ENCODE measurements around the gene CAMK2G.
"Not testable (repeated sequence)": the region's sequence is repeated elsewhere in the genome, so short reads cannot be mapped to it uniquely, and the experiment has no call there.

The CAMK2G gene

DNA sequence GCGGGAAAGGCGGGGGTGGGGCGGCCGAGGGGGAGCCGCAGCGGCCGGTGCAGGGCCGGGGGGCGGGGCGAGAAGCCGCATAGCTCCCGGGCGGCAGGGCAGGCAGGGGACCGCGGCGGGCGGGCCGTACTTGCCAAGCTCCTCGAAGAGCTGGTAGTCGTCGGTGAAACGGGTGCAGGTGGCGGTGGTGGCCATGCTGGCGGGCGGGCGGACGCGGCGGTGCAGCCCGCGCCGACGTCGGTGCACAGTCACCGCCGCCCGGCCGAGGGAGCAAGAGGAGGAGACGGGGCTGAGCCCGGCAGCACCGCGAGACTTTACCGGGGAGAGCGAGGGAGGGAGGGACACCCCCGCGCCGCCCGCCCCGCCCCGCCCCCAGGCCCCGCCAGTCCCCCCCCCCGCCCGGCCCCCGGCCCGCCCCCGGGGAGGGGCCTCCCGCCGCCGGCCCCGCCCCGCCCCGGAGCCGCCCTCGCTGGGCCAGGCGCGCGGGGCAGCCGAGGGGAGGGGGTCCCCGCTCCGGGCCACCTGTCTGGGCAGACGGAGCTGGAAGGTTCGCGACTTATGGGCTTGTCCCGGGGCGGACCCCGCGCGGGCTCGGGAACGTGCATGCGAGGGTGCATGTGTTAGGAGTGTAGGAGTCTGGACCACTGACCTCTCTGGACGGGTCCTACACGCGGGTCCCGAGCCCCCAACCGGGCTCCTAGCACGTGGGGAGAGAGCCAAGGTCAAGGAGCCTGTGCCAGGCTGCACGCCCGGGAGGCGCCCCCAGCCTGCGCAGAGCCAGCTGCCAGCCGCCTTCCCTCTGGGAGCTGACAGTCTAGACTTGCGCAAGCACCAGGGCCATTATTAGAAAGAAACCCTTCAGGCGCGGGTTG, at the start of gene CAMK2G:
Gene CAMK2G, minus strand, starts transcription at position 289 of the 872 bp plus-strand sequence. Its CDS starts 94 bp downstream, at position 195.
- peak; percentile 87 to 90 for DNase-seq

DNA sequence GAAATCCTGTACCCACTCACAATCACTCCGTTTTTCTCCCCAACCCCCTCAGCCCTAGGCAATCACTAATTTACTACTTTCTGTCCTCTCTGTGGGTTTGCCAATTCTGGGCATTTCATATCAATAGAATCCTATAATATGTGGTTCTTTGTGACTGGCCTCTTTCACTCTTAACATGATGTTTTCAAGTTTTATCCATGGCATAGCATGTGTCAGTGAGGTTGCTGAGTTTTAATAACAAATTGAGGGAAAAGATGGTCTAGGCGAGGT, 48.4 kb upstream of the CAMK2G start:
- no peak for DNase-seq

DNA sequence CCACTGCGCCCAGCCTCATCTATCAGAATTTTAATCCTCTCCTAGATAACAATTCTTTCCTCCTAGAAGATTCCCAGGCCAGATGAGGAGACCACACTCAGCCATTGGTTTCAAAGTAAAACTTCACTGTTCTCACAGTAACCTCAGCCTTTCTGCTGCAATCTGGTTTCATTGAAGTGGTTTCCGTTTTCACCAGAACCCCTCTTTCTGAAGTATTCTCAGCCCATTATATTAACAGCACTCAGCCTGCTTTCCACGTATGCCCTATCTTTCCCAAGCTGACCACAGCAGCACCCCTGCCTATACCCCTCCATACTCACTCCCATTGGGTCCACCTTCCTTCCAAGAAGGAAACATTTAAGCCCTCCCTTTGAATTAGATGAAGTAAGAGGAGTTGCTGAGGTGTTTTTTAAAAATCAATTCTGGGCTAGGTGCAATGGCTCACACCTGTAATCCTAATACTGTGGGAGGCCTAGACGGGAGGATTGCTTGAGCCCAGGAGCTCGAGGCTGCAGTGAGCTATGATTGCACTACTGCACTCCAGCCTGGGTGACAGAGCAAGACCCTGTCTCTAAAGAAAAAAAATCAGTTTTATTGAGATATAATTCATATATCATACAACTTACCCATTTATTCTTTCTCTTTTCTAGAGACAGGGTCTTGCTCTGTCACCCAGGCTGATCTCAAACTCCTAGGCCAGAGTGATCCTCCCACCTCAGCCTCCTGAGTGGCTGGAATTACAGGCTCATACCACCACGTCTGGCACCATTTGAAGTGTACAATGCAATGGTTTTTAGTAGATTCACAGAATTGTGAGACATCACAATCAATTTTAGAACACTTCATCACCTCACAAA, 47.9 kb upstream of the CAMK2G start:
- peak; percentile 8 to 68 for DNase-seq

DNA sequence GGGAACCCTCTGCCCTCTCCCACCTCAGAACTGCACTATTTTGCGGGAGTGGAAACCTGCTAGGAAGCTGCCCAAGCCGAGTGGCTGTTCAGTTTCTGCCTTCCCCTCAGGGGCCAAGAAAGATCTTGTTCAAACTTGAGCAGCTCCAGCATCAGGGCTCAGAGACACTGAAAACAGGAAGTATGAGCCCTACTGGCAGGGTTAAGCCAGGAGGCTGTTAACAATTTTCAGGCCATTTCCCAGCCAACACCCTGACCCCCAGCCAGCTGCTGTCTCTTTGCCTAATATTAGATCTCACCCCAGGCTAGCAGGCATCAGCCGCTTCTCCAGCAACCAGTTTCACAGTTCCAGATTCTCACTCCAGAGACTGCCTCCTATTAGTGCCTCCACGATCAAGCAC, 45.7 kb upstream of the CAMK2G start:
- peak in 1 of 2 donors; percentile 11 for DNase-seq

DNA sequence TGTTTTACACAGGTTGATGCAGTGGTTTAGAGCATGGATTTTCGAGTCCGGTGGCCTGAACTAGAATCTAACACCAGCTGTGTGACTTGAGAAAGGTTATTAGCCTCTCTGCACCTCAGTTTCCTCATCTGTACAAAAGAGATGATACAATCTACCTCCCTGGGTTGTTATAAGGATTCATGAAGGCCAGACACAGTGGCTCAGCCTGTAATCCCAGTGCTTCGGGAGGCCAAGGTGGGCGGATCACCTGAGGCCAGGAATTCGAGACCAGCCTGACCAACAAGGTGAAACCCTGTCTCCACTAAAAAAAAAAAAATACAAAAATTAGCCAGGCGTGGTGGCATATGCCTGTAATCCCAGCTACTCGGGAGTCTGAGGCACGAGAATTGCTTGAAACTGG, 45.1 kb upstream of the CAMK2G start:
- not testable (repeated sequence) for DNase-seq

DNA sequence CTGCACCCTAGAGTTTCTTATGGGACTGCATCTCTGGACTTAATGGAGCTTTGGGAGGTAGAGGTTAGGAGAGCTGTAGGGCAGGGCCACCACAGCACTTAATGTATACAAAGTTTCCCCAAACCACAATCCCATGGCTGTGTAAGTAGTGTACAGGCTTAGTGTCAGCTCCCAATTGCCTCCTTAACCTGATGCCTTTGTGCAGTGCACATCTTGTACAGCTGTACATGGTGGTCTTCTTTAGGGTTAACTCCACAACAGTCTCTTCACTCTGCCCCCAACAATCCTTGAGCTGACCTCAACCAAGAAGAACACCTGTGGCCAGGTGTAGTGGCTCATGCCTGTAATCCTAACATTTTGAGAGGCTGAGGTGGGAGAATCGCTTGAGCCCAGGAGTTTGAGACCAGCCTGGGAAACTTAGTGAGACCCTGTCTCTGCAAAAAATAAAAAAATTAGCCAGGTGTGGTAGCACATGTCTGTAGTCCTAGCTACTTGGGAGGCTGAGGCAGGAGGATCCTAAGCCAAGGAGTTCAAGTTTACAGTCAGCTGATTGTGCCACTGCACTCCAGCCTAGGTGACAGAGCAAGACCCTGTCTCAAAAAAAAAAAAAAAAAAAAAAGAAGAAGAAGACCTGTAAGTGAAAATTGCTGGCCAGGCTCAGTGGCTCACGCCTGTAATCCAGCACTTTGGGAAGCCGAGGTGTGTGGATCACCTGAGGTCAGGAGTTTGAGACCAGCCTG, 43.4 kb upstream of the CAMK2G start:
- DNase-seq = no peak

DNA sequence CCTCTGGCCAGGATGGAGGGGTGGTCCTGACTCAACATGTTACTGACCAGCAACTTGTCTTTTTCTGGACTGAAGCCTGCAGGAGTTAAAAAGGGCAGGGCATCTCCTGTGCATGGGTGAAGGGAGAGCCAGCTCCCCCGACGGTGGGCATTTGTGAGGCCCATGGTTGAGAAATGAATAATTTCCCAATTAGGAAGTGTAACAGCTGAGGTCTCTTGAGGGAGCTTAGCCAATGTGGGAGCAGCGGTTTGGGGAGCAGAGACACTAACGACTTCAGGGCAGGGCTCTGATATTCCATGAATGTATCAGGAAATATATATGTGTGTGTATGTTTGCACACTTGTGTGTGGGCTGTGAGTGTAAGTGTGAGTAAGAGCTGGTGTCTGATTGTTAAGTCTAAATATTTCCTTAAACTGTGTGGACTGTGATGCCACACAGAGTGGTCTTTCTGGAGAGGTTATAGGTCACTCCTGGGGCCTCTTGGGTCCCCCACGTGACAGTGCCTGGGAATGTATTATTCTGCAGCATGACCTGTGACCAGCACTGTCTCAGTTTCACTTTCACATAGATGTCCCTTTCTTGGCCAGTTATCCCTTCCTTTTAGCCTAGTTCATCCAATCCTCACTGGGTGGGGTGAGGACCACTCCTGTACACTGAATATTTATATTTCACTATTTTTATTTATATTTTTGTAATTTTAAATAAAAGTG, 42.6 kb upstream of the CAMK2G start:
- no peak for DNase-seq

DNA sequence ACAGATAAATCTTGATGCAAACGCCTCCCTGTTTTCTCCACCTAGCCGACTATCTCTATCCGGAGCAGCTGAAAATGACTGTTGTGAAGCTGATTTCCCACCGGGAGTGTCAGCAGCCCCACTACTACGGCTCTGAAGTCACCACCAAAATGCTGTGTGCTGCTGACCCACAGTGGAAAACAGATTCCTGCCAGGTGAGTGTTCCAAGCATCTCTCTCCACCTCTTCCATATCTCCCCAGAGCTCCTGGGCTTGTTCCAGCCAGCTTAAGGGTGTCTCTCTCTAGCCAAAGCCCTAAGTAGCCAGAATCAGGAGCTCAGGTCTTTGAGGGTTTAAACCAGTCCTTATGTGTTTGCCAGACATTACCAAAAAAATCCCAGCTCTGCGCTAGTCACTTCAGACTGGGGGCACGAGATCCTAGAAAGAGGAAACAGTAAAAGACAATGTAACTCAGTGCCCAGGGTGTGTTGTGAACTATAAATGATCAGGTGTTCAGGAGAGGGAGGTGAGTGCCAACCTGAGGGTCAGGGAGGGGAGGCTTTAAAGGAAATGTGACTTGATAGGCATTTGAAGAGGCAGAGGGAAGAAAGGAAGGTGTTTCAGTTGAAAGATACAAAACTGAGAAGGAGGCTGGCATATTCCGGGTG, 41.0 kb upstream of the CAMK2G start:
- DNase-seq = no peak

DNA sequence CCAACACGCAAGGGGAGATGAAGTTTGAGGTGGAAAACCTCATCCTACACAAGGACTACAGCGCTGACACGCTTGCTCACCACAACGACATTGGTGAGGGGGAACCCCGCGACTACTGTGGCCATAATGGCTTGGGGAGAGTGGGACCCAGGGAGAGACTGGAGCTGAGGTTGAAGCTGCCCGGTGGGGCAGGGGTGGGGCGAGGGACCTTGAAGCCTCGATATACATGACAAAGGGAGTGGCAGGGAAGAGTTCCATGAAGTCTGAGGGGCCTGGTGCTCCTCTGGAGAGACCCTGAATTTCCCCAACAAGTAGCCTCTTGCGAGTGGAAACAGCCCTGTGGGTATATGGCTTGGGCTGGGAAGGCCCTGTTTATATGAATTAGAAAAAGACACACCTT, 39.7 kb upstream of the CAMK2G start:
- no peak for DNase-seq

DNA sequence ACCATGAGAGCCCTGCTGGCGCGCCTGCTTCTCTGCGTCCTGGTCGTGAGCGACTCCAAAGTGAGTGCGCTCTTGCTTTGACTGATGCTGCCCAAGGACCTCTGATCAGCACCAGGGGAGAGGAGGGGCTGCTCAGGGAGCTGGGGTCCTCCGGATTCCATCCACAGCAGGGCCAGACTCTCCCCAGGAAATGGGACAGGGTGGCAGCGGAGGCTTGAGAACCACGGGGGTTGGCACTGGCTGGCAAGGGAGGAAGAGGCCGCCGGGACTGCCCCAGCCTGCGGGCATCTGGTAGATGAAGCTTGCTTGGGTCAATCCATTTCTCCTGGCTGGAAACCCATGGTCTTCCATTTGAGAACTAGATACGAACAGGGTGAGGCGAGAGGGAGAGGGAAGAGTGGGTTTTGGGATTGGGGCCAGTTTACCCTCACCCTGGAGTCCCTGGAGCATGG, 37.2 kb upstream of the CAMK2G start:
- no peak for DNase-seq

DNA sequence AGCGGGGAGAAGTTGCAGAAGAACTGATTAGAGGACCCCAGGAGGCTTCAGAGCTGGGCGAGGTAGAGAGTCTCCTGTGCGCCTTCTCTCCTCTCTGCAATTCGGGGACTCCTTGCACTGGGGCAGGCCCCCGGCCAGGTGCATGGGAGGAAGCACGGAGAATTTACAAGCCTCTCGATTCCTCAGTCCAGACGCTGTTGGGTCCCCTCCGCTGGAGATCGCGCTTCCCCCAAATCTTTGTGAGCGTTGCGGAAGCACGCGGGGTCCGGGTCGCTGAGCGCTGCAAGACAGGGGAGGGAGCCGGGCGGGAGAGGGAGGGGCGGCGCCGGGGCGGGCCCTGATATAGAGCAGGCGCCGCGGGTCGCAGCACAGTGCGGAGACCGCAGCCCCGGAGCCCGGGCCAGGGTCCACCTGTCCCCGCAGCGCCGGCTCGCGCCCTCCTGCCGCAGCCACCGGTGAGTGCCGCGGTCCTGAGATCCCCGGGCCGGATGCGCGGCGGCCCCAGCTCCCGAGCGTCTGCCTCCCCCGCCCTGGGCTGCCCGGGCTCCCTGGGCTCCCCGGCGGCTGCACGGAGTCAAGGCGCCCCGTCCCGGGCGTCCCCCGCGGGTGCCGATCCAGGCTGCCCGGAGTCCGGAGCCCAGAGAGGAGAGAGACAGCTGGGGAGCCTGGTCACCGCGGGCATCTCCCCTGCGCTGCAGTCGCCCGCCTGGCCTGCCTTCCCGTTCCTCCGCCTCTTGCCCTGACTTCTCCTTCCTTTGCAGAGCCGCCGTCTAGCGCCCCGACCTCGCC, 36.6 kb upstream of the CAMK2G start, which contains the start of gene PLAU:
Gene PLAU, plus strand, starts transcription at position 369 of the 789 bp plus-strand sequence. CDS start 424 bp downstream, outside the sequence.
- DNase-seq = peak; percentile 32 to 33

DNA sequence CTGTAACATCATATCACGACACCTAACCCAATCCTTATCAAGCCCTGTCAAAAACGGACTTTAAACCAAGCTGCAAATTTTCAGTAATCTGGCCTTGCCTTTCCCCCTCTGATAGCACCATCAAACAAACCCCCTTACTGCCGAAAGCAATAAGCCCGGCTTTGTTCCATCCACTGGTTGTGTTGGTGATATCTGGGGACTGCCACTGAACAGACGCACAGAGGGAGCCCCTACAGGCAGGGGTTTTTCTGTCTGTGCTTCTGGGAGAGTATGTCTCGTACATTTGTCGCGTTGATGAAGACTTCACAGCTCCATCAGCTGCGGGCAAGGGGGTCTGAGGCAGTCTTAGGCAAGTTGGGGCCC, 36.0 kb upstream of the CAMK2G start:
- DNase-seq = no peak

DNA sequence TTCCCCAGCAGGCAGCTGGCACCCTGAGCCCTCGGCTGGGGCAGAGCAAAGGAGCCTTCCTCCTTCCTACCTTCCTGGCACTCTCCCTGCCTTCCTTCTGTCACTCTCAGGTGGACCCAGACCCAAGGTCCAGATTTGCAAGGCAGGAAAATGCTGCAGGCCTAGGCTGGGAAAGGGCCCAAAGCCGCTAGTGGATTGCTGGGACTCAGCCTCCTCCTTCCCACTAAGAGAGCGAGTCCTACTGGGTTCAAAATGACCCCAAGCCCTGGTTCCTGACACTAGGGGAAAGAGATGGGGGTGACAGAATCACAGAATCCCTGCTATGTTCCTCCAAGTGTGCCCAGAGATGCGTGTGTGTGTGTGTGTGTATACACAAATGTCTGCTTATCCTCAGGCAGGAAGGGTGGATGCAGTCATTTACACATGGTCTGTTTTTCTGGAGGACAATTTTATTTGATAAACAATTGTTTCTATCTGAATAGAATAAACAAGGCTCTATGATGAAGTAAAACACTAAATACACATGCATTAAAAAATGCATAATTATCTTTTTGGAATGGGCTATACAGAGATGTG, 35.3 kb upstream of the CAMK2G start:
- no peak for DNase-seq

DNA sequence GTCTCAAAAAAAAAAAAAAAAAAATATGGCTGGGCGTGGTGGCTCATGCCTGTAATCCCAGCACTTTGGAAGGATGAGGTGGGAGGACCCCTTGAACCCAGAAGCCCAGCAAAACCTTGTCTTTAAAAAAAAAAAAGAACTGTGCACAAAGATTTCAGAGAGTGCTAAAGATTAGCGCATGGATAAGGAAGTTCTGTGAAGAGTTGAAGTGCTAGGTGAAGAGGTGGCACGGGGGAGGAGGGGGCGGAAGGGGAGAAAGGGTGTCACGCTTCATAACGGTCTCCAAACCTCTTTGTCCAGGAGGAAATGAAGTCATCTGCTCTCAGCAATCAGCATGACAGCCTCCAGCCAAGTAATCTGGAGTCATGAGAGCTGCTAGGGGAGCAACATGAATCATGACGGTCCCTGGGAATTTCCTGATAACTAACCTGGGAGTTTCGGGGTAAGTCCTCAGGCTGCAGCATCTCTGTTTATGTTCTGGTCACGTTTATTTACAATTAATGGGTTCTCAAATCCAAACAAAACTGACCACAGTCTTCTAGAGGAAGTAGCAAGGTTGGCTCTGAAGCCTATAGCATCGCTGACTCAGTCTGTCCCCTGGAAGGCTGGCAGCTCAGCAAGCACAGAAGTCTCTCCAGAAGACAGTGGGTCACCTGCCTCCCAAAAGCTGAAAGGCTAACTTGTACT, 34.6 kb upstream of the CAMK2G start:
- DNase-seq = peak; percentile 50 to 67

DNA sequence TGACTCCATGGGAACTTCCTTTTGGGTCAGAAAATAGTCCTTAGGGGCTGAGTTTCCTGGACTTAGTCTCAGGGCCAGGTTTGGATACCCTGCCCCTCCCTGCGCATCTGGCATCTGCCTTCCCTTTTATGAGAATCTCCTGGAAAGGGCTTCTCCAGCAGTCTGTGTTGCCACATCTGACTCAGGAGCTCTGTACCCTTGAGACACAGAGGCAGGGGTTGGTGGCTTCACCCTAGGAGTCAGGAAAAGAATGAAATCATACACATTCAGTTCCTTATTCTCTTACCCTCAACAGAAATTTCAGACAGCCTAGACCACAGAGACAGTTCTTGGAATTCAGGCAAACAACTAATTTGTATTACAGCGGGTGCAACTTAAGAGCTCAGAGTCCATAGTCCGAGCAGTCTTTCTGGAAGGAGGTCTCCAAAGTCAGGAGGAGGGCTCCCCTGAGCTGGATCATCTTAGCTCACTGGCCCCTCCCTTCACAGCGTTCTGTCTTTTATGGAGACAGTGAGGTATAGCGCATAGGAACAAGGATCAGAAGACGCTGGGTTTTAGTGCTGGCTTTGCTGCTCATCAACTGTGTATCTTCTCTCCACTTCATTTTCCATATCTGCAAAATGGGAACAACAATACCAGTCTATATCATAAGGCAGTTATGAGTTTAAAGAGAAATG, 33.6 kb upstream of the CAMK2G start:
- peak in 1 of 2 donors; percentile 59 for DNase-seq

DNA sequence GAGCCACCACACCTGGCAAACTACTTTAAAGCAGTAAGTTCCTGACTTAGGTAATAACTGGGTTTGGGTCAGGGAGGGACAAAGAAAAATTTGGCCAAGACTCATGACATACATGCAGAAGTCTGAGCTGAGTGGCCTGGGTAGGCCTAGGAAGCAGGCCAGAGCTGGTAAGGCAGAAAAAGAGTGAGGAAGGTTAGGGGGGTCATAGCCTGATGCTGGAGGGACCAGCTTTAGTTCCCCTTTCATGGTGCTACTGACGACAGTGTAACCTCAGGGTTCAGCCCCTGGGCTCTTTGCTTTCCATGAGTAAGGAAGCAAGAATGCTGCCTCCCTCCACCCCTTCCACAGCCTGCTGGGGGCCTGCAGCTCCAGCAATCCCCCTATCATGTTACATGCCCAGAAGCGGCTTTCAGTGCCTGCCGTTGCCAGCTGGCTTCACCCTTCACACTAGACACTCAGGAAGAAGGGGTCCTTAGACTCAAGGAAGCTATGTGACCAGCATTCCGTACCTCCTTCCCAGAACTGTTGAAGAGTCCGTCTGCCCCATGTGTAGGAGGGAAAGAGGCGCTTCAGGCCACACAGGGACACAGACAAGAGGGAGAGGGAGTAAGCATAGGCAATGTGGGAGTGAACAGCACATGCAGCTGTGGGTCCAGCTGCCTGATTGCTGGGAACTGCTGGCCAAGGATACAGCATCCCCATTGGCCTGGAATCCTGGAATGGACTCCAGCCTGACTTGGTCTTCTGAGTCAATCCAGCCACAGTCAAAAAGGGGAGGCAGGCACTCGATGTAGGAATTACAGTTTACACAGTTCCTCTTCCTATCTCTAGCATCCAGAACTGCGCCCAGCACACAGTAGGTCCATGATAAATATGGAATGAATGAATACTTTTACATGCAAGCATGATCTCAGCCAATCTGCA, 32.4 kb upstream of the CAMK2G start:
- peak in 1 of 2 donors; percentile 17 for DNase-seq

DNA sequence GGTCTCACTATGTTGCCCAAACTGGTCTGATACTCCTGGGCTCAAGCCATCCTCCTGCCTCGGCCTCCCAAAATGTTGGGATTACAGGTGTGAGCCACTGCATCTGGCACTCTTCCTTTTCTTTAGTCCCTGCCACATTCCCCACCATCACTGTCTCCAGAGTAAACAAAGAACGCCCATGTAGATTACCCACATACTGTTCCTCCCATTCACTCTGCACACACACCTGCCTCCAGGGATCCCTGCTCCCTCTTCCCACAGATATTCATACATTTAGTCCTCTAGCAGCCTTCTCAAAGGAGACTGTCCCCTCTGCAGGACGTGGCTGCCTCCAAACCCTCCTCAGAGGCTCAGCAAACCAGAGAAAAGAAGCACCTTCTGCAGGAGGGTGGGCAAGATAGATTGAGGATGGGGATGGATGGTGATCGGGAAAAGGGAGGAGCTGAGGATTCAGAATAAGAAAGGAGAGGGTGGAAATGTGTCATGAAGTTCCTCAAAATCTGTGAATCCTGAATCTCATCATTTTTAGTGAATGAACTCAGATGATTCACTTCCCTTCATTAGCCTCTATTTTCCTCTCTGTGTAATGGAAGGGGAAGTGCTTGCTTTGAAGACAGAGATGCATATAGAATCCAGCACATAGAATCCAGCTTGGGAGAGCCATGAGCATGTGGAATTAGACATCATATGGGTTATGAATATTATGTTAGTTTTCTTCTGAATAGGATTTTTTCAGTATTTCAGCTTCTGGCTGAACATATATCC, 31.1 kb upstream of the CAMK2G start:
- DNase-seq = no peak

DNA sequence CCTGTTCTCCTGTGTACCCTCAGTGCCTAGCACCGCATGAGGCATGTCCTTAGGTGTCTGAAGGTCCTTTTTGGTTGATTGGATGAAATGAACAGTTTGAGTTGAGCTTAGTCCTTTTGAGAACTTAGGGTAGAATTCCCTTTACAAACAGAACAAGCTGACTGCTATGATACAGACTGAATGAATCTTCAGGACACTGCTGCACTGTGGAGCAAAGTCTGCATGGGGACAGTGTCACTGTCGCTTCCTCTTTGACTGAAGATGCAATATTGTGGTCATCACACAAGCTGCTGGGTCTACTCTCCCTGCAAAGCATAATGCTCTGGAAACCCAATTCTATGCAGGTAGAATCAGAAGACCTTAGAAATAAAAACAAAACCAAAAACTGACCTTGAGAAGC, 28.0 kb upstream of the CAMK2G start:
- DNase-seq = no peak

Data from CD4-positive, alpha-beta T cell treated with Interferon alpha-2 for 1 hour (primary cell).